ENCODE data around the gene PTGDS.

PTGDS gene

GRCh38 chr9:136937186-136938001 is 39.9 kb upstream of the PTGDS start:
- Histone ChIP-seq H3K9me3 (replicated peaks in 1 of 11) (peaks cover 0 to 7% (median 0%) of the 10 kb centered on the region in 11 experiments; a peak in 4 of 22 replicates), H3K4me1 (peaks cover 0 to 95% (median 30%) of the 10 kb centered on the region in 10 experiments; a peak in 16 of 20 replicates), H3K27ac (peak overlapping the region in 2 of 11 experiments; percentile 14 to 58; a peak in 3 of 22 replicates), H3K27me3 (no peaks in the 10 kb centered on the region), H4K20me1 (peaks cover 33 to 58% (median 36%) of the 10 kb centered on the region in 11 experiments; a peak in 21 of 22 replicates), H3K4me3 (no peak overlapping the region), H3K9ac (0 out of 22 replicates have a peak overlapping the region, but pooled peaks of 1 of the 11 experiments have one; percentile 14), H3K36me3 (peaks cover 39 to 86% (median 72%) of the 10 kb centered on the region in 11 experiments), H3K4me2 (peak overlapping the region in 1 of 11 experiments; percentile 10; a peak in 1 of 22 replicates)
- TF ChIP-seq Cebpa-rat (IDR thresholded peaks at IDR 0.05): no peak

- H3K36me3 ChIP-seq: peaks cover 48 to 77% (median 67%) of the 10 kb centered on the region in 11 experiments
- no peak for TF ChIP-seq Cebpa-rat (IDR thresholded peaks at IDR 0.05)
- H3K27ac ChIP-seq: peak overlapping the region in 5 of 11 experiments; percentile 13 to 35 (median 19); a peak in 7 of 22 replicates
- H3K4me3 ChIP-seq: no peak overlapping the region
- H3K9ac ChIP-seq: peak overlapping the region in 7 of 11 experiments; percentile 2 to 56 (median 31); a peak in 6 of 22 replicates
- peaks cover 0 to 7% (median 0%) of the 10 kb centered on the region in 11 experiments; a peak in 4 of 22 replicates for H3K9me3 ChIP-seq (replicated peaks in 1 of 11)
- H3K4me1 ChIP-seq: peaks cover 7 to 85% (median 42%) of the 10 kb centered on the region in 10 experiments; a peak in 19 of 20 replicates
- H3K4me2 ChIP-seq: peak overlapping the region in 8 of 11 experiments; percentile 21 to 56 (median 40); a peak in 11 of 22 replicates
- no peaks in the 10 kb centered on the region for H3K27me3 ChIP-seq
- peaks cover 47 to 78% (median 55%) of the 10 kb centered on the region in 11 experiments; a peak in 21 of 22 replicates for H4K20me1 ChIP-seq
Observed at GRCh38 chr9:136939431-136939995, 37.8 kb upstream of the PTGDS start.

- peak overlapping the region in 2 of 11 experiments; percentile 18 to 20; a peak in 3 of 22 replicates for H3K27ac ChIP-seq
- no peaks in the 10 kb centered on the region for H3K27me3 ChIP-seq
- H3K9ac ChIP-seq: peak overlapping the region in 3 of 11 experiments; percentile 26 to 56 (median 29); a peak in 4 of 22 replicates
- peaks cover 11 to 82% (median 42%) of the 10 kb centered on the region in 10 experiments for H3K4me1 ChIP-seq
- peaks cover 0 to 7% (median 0%) of the 10 kb centered on the region in 11 experiments; a peak in 4 of 22 replicates for H3K9me3 ChIP-seq (replicated peaks in 1 of 11)
- no peak overlapping the region for H3K4me3 ChIP-seq
- peaks cover 44 to 72% (median 63%) of the 10 kb centered on the region in 11 experiments for H3K36me3 ChIP-seq
- TF ChIP-seq Cebpa-rat (IDR thresholded peaks at IDR 0.05): no peak
- peaks cover 47 to 78% (median 55%) of the 10 kb centered on the region in 11 experiments; a peak in 21 of 22 replicates for H4K20me1 ChIP-seq
- H3K4me2 ChIP-seq: peak overlapping the region in 2 of 11 experiments; percentile 56; a peak in 5 of 22 replicates
Observed at GRCh38 chr9:136939996-136940525, 37.2 kb upstream of the PTGDS start.

GRCh38 chr9:136940526-136941230 is 36.6 kb upstream of the PTGDS start:
- Histone ChIP-seq H3K27ac (no peak overlapping the region), H3K36me3 (peaks cover 44 to 67% (median 63%) of the 10 kb centered on the region in 11 experiments), H3K27me3 (no peaks in the 10 kb centered on the region), H3K4me3 (no peak overlapping the region), H3K9me3 (replicated peaks in 1 of 11) (peaks cover 0 to 7% (median 0%) of the 10 kb centered on the region in 11 experiments; a peak in 4 of 22 replicates), H3K4me2 (peak overlapping the region in 1 of 11 experiments; percentile 9; a peak in 1 of 22 replicates), H3K9ac (peak overlapping the region in 1 of 11 experiments; percentile 4; a peak in 1 of 22 replicates), H4K20me1 (peaks cover 47 to 78% (median 55%) of the 10 kb centered on the region in 11 experiments; a peak in 21 of 22 replicates), H3K4me1 (peaks cover 17 to 82% (median 42%) of the 10 kb centered on the region in 10 experiments)
- TF ChIP-seq Cebpa-rat (IDR thresholded peaks at IDR 0.05): no peak

- Histone ChIP-seq H3K36me3 (peaks cover 44 to 67% (median 63%) of the 10 kb centered on the region in 11 experiments), H3K9ac (peak overlapping the region in 3 of 11 experiments; percentile 92 to 95 (median 95); a peak in 3 of 22 replicates), H3K9me3 (replicated peaks in 1 of 11) (peaks cover 0 to 7% (median 0%) of the 10 kb centered on the region in 11 experiments; a peak in 4 of 22 replicates), H3K4me2 (peak overlapping the region in 1 of 11 experiments; percentile 12; a peak in 2 of 22 replicates), H3K27ac (no peak overlapping the region), H3K4me1 (peaks cover 20 to 79% (median 40%) of the 10 kb centered on the region in 10 experiments), H3K27me3 (no peaks in the 10 kb centered on the region), H4K20me1 (peaks cover 47 to 78% (median 55%) of the 10 kb centered on the region in 11 experiments; a peak in 21 of 22 replicates), H3K4me3 (no peak overlapping the region)
- no peak for TF ChIP-seq Cebpa-rat (IDR thresholded peaks at IDR 0.05)
Observed at GRCh38 chr9:136941231-136942111, 35.8 kb upstream of the PTGDS start.

GRCh38 chr9:136942112-136942880 is 35.0 kb upstream of the PTGDS start:
- peak overlapping the region in 10 of 11 experiments; percentile 95 to 98 (median 97); a peak in 20 of 22 replicates for H3K4me2 ChIP-seq
- peaks cover 47 to 71% (median 55%) of the 10 kb centered on the region in 11 experiments; a peak in 21 of 22 replicates for H4K20me1 ChIP-seq
- no peaks in the 10 kb centered on the region for H3K27me3 ChIP-seq
- H3K9ac ChIP-seq: peak overlapping the region; percentile 92 to 98 (median 95); a peak in 18 of 22 replicates
- H3K4me1 ChIP-seq: peaks cover 20 to 75% (median 42%) of the 10 kb centered on the region in 10 experiments
- H3K4me3 ChIP-seq: peak overlapping the region in 8 of 10 experiments; percentile 92 to 100 (median 98); a peak in 12 of 20 replicates
- peaks cover 44 to 64% (median 56%) of the 10 kb centered on the region in 11 experiments for H3K36me3 ChIP-seq
- H3K9me3 ChIP-seq (replicated peaks in 1 of 11): peaks cover 0 to 5% (median 0%) of the 10 kb centered on the region in 11 experiments; a peak in 4 of 22 replicates
- H3K27ac ChIP-seq: no peak overlapping the region; a peak in 1 of 22 replicates
- no peak for TF ChIP-seq Cebpa-rat (IDR thresholded peaks at IDR 0.05)
